Islet of Langerhans (tissue), 1 donor: Measurements from ENCODE around the gene IL3.
"Not testable (repeated sequence)": the region's sequence is repeated elsewhere in the genome, so short reads cannot be mapped to it uniquely, and the experiment has no call there.

ENCODE experiments used
- FAIRE-seq: peaks from one replicate; lab custom pipeline; 2011; peaks lifted over from hg19 to GRCh38; lab: Jason Lieb, UNC

IL3 gene

DNA sequence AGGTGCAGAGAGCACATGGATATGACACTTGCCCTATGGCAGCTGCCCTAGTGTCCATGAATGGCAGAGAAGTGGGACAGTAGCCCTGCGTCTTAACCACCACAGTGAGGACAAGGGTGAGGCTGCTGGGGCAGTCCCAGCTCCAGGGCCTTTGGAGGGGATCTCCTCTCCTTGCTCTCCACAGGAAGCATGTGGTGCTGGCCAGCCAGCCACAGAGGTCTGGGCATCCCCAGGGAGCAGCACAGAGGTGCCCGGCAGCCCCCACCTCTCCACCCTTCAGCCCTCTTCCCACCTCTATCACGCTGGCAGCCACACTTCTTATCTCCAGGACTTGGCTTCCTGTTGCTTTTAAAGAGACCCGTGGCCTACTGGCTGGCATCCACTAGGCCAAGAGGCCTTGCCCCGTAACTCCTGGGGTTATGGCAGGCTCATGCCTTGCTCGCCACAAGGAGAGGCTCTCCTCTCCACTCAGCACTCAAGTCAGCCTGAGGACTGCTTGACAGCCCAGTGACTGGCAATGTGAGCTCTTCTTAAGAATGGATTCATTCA is 35.0 kb downstream of the IL3 start:
- no peak for FAIRE-seq

DNA sequence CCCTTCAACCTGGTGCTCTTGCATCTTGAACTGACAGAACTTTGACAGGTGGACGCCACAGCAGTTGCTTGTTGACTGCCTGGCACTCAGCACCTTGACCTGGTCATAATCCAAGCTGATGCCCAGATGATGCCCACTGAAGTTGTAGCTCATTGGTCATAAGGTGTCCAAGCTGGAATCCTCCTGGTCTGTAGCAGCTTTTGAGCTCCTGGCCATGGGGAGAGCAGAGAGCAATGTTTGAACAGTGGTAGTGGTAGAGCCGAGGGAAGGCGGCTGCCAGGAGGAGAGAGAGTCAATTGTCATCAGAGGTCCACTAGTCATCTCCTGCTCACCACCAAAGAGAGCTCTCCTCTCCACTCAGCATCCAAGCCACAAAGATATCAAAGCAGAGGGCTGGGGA is 36.4 kb downstream of the IL3 start:
- FAIRE-seq: no peak

DNA sequence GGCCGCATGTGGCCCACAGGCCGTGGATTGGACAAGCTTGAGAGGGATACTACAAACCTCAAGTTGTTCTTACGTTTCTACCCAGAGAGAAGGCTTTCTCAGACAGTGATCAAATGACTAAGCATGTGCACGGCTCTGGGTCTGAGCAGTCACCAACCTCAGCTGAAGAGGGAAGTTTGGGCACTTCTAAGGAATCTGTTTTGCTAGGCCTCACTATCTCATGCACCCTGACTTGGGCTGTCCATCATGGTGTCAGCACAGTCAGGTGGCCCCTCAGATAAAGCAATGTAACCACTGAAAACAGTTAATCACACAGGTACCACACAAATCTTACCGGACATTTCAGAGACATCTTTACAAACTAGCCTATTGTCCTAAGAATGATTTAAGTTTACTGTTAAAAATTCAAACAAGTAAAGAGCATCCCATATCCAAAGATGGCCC is 37.7 kb downstream of the IL3 start:
- no peak for FAIRE-seq

DNA sequence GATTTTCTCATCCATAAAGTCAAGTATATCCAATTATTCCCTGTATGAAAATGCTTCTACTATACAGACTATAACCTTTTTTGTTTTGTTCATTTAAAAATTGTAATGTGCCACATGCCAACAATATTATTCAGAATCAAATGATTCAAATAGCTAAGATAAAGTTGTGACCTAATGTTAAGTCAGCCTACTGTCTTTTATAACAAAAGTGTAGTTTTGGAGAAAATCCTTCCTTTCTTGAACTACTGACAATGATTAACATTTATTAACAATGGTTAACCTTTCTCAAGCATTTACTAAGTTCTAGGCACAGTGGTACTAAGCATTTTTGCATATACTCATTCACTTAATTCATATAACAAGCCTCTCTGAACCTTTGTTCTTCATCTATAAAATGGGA is 38.2 kb downstream of the IL3 start:
- no peak for FAIRE-seq

DNA sequence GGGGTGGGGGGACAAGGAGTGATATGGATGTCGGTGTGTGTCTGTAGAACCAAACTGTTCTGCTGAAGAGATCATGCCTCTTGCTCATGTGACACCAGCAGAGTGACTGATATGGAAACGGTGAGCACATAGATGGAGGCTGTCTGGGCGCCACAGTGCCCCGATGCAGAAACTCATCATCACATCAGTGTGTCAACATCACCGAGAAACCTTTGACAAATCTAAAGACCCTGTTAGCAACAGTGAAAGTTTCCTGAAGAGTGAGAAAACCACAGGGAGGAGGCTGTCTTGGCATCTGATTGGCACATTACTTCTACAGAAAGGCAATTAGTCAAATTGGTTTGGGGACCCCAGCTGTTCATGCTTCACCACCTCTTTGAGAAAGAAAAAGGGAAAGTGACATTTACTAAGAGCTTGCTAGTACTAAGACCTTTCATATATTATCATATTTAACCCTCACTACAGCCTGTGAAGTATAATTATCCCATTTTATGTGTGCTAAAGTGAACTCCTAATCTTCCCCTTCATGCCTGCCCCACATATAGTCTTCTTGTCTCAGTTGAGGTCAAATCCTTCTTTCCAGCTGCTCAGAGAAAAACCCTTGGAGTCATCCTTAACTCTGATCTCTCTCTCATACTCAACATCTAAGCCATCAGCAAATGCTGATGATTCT is 38.8 kb downstream of the IL3 start:
- FAIRE-seq: no peak

DNA sequence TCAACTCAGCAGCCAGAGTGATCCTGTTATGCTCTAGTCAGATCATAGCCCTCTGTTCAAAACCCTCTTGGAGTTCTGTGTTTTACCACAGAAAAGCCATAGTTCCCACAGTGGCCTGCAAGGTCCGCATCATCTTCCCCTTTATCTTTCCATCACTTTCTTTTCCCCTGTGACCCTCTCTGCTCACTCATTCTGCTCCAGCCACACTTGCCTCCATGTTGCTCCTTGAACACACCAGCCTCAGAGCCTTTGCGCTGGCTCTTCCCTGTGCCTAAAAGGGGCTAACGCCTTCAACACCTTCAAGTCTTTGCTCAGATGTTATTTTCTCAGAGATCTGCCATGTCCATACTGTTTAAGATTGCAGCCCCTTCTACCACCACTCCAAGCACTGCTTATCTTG is 39.5 kb downstream of the IL3 start:
- no peak for FAIRE-seq

DNA sequence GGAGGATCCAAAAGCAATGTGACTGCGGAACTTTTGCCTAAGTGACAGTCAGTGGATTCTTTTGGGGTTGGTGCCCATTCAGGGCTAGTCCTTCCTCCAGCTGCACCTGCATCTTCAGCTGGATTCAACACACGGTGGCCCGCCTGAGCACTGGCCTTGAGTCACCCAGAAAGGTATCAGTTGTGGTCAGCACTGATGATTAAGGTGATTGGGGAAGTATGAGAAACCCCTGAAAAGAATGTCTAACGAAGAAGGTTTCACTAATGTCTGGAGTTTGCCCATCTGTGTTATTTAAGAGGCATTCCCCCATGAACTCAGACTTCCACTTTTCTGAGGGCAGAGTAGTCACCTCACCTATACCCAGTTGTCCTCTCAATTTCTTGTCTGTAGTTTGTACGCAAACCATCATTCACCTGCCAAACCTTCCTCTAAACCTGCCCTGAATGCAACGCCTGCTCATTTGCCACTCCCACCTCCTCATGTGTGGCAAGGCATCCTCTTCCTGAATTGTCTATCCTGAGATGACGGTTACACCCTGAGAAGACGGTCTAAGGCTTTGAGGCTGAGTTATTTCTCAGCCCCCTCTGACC is 40.3 kb downstream of the IL3 start:
- FAIRE-seq: no peak

DNA sequence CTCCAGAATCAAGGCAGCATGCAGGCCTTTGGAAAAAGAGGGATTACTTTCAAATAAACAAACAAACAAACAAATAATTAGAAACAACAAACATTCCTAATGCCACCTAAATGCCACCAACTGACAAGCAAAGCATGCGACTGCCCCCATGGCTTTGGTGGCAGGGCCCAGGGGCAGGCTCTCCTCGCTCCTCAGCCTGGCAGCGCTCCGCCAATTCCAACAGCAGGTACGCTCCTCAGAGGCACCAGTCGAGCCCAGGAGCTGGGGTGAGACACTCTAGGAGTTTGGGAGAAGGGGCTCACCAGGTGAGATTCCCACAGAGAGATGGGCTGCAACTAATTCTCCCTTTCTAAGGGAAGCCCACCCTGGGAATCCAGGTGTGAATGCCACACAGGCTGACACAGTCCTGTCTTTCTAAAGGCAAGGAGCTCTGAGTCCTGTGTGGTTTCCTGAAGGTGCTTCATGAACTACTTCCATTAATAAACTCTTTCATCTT is 41.0 kb downstream of the IL3 start:
- no peak for FAIRE-seq

DNA sequence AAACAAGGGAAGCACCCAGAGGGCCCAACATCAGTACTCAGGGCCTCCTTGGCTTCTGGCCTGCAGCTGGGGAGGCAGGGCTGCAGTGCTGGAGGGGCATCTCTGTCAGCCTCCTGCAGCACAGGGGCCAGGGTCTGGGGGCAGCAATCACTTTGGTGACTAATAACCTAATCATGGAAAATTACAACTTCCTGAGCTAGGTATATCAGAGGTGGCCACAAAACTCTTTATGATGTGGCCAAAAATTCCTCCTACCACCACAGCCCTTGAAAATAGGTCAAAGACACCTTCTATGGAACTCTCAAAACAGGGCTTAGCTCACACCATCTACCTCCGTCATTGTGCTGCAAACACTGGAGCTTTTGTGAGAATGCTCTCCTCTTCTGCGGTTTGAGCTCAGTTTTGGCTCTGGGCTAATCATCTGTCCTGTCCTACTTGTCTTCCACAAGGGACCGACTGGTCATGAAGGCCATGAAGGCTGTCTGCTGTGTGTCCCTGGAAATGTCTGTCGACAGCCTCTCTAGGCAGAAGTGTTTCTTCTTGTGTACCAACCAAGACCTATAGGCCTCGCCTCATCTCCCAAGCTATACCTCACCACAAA is 41.7 kb downstream of the IL3 start:
- no peak for FAIRE-seq

DNA sequence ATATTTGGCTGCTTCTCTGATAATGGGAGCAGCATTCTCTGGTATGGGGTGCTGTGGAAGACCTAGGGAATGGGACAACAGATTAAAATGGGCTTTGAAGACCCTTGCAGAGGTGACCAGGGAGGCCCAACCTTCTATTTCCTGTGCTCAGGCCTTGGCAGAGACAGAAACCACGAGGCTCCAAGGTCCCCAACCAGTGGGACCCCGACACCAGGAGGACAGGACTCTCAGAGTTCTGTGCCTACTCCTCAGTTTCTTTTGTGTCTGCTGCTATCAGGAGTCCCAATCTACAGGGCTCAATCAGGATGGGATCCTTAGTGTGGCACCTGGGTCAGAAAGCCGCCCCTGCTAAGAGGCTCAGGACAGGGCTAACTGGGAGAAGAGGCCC is 42.5 kb downstream of the IL3 start:
- no peak for FAIRE-seq

DNA sequence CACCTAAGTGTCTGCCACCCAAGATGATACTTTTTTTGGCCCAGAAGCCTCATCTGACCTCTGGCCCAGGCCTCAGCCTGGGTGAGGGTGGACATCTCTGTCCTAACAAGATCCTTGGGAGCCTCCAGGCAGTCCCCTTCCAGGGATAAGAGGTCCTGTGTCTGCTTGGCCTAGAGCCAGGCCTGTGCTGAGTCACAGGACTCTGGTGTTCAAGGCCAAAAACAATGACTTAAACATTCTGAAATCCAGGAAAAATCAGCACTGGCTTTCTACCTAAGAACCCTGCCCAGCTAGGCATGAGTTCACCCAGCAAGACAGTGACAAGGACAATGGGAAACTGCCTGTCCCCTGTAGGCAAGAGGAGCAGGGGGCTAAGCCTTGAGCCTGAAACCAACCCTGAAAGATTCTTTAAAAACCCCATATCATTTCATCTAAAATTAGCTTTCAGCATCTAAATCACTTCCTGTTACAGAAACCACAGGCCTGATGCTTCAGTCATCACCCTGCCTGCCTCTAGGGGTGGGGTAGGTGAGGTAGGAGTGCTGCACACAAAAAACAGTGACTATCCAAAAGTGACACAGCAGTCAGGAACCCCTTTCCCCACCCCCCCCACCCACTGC is 43.0 kb downstream of the IL3 start:
- no peak for FAIRE-seq

DNA sequence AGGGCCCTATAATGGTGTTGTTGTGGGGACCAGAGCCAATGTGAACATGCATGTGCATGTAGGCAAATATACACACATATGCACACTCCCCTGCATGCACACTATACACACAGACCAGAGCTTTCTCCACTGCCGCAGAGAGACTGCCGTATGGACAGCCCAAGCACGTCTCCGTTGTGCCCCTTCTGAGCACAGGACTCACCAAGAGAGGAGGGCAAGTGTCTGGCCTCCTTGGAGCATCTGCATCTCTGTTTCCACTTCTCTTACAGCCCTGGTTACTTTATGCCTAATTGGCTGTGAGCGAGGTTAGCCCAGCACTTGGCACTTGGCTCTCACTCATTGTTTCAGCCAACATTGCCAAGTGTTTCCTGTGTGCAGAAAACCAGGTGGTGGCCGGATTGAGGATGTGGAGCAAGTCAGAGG is 43.5 kb downstream of the IL3 start:
- no peak for FAIRE-seq

DNA sequence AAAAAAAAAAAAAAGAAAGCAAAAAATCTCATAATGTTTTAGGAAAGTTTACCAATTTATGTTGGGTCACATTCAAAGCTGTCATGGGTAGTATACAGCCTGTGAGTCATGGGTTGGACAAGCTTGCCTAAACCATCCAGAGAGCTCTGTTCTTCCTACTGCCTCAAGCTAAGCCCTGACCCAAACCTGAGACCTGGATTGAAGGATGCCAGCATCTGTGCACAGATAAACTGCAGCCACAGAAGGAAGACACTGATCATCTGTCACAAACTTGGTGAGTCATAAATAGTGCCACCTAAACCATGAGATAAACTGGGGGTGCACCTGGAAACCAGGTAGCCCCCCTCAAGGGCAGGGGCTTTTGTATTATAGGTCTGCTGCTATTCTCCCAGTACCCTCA is 44.1 kb downstream of the IL3 start:
- FAIRE-seq: no peak

DNA sequence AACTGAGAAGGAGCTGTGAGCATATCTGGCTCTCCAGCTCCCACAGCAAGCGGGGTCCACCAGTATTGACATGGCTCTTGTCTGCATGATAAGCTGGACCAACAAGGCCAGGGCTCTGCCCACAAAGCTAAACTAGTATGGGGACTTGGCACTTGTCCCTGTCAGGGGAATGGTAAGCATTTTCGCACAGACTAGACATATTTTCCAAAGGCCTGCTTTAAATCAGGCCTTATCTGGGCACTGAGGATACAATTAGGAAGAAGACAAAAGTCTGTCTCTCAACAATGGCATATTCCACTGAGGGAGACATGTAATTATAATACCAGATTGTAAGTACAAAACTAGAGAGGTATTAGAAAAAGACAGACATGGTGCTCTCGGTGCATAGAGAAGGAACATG is 45.2 kb downstream of the IL3 start:
- no peak for FAIRE-seq

DNA sequence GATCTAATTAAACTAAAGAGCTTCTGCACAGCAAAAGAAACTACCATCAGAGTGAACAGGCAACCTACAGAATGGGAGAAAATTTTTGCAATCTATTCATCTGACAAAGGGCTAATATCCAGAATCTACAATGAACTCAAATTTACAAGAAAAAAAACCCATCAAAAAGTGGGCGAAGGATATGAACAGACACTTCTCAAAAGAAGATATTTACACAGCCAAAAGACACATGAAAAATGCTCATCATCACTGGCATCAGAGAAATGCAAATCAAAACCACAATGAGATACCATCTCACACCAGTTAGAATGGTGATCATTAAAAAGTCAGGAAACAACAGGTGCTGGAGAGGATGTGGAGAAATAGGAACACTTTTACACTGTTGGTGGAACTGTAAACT is 48.0 kb downstream of the IL3 start:
- FAIRE-seq: not testable (repeated sequence)

DNA sequence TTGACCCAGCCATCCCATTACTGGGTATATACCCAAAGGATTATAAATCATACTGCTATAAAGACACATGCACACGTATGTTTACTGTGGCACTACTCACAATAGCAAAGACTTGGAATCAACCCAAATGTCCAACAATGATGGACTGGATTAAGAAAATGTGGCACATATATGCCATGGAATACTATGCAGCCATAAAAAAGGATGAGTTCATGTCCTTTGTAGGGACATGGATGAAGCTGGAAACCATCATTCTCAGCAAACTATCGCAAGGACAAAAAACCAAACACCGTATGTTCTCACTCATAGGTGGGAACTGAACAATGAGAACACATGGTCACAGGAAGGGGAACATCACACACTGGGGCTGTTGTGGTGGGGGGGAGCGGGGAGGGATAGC is 48.5 kb downstream of the IL3 start:
- FAIRE-seq: not testable (repeated sequence)

DNA sequence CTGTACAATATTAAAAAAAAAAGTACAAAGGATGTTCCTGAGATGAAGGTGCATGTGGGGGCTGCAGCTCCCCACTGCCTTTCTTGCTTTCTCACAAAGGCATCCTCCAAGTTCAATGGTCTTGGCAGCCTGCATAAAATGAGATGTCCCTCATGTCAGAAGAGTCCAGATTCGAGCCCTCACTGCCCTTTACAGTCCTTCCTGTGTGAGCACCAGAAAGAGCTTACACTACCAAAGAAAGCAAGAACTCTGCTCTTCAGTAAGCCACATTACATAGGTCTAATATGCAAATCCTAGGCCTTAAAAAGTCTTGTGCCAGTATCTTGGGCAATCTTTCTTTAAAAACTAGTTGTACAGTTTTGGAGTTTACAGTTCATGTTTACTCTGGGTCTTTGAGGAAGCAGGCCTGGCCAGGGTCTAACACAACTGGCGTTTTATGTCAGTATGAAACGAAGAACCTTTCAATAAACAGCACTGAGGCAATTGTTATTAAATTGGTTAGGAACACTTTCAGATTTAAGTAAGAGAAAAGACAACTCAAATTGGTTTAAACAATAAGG is 49.1 kb downstream of the IL3 start:
- FAIRE-seq: no peak

DNA sequence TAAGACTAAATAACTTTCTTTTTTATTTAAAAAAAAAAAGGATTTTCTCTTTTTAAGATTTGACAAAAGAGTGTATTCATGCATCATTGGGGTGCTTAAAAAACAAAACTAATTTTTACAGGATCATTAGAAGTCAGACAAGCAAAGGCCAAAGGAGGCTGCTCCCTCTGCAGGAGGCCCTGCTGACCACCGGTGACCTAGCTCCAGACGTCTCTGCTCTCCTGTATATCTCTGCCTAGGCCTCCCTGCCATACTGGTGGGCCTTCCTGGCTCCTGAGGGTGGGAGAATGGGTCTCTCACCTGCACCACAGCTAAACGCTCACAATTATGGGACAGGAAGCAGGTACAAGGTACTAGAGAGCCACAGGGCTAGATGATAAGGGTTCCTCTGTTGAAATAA is 49.7 kb downstream of the IL3 start:
- no peak for FAIRE-seq

DNA sequence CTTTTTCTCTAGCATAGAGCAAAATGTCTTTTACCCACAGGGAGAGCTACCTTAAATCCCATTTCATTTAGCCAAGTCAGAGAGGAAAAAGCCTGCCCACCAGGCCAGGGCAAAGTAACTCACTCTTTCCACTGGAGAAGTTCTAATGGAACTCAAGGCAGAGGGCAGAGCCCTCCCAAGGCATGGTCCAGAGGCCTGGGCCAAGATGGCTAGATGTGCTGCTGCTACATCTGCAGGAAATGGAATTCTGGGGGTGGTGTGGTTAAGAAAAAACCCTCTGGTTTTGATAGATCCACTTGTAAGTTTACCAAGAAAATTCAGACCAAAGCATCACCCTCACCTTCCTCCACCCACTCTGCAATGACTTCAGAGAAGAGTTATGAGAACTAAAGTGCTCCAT is 50.5 kb downstream of the IL3 start:
- no peak for FAIRE-seq

DNA sequence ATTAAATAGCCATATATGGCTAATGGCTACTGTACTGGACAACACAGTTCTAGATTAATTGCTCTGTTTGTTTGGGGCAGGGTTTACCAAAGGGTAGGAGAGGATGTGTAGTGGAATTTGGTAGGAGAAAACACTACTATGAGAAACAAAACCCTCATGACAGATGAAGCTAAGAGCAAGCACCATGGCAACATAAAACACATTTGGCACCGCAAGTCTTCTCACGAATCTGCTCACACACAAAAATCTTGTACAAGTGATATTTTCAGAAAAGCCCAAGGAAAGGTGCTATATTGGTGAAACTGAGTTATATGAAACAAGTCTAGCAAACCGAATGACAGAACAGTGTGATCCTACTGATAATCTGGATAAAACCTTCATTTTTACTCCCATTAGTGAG is 51.7 kb downstream of the IL3 start:
- FAIRE-seq: no peak
